GM23338 (cell line): Measurements from ENCODE around the gene CACNB2. TPM values are rescaled to one million over a fixed set of nuclear protein-coding genes. Genes with fewer than 3 reads are reported as not detected.

Source experiments
- ATAC-seq: fragments of 200-7000 bp; cut with Tn5 transposase; 3 replicates; pipeline ENCODE4 v1.9.1; 2020
- DNase-seq: peaks from one replicate; pipeline ENCODE4 v3.0.0-alpha.2; 2015; ENCODE audit warnings: low spot score
- H2AFZ ChIP-seq: fragments of 200-600 bp; sonication (generic); 2 replicates; pipeline ENCODE4 v1.8.0; 2016; ENCODE audit warnings: antibody characterized with exemption, mild to moderate bottlenecking, moderate library complexity
- H3F3A ChIP-seq: fragments of 200-600 bp; sonication (generic); replicated peaks from 2 replicates; pipeline ENCODE4 v1.8.0; 2017; ENCODE audit warnings: antibody characterized with exemption, mixed run types, low read depth
- H3K27ac ChIP-seq: fragments of 200-600 bp; sonication (generic); 2 replicates; pipeline ENCODE4 v1.6.1; 2016; ENCODE audit warnings: low read depth
- H3K27me3 ChIP-seq: fragments of 200-600 bp; sonication (generic); 2 replicates; pipeline ENCODE4 v1.8.0; 2016; ENCODE audit warnings: mild to moderate bottlenecking, mixed run types, moderate library complexity; ENCODE audit not compliant: insufficient read depth
- H3K36me3 ChIP-seq: fragments of 200-600 bp; sonication (generic); 2 replicates; pipeline ENCODE4 v1.8.0; 2016; ENCODE audit warnings: mild to moderate bottlenecking; ENCODE audit not compliant: insufficient read depth
- H3K4me1 ChIP-seq: fragments of 200-600 bp; sonication (generic); 2 replicates; pipeline ENCODE4 v1.8.0; 2016; ENCODE audit warnings: mild to moderate bottlenecking, moderate library complexity; ENCODE audit not compliant: insufficient read depth
- H3K4me2 ChIP-seq: fragments of 200-600 bp; sonication (generic); 2 replicates; pipeline ENCODE4 v1.7.1; 2017; ENCODE audit warnings: mixed run types
- H3K4me3 ChIP-seq: fragments of 200-600 bp; sonication (generic); 2 replicates; pipeline ENCODE4 v1.6.1; 2016; ENCODE audit warnings: mixed run types
- H3K79me2 ChIP-seq: fragments of 200-600 bp; sonication (generic); replicated peaks from 2 replicates; pipeline ENCODE4 v1.8.0; 2017; ENCODE audit warnings: mild to moderate bottlenecking; ENCODE audit not compliant: insufficient read depth
- H3K9me2 ChIP-seq: fragments of 200-600 bp; sonication (generic); 2 replicates; pipeline ENCODE4 v1.8.0; 2017; ENCODE audit not compliant: insufficient read depth
- H4K20me1 ChIP-seq: fragments of 200-600 bp; sonication (generic); replicated peaks from 2 replicates; pipeline ENCODE4 v1.8.0; 2017; ENCODE audit warnings: mild to moderate bottlenecking; ENCODE audit not compliant: insufficient read depth
- H3K27ac Mint-ChIP-seq: 2 replicates; pipeline ENCODE4 v1.8.0; 2020; ENCODE audit warnings: inconsistent platforms, mild to moderate bottlenecking, moderate library complexity, mixed read lengths
- H3K27me3 Mint-ChIP-seq: 3 replicates; pipeline ENCODE4 v1.8.0; 2022; ENCODE audit warnings: low read depth, mild to moderate bottlenecking, moderate library complexity, mixed read lengths, inconsistent platforms; ENCODE audit not compliant: insufficient read depth, poor library complexity
- H3K36me3 Mint-ChIP-seq: 3 replicates; pipeline ENCODE4 v1.8.0; 2021; ENCODE audit warnings: low read depth, mild to moderate bottlenecking, inconsistent platforms, moderate library complexity, mixed read lengths
- H3K4me1 Mint-ChIP-seq: 3 replicates; pipeline ENCODE4 v1.8.0; 2020; ENCODE audit warnings: mild to moderate bottlenecking, inconsistent platforms, mixed read lengths
- H3K4me3 Mint-ChIP-seq: 3 replicates; pipeline ENCODE4 v1.8.0; 2021; ENCODE audit warnings: moderate library complexity, mild to moderate bottlenecking, inconsistent platforms, mixed read lengths
- H3K9me3 Mint-ChIP-seq: 3 replicates; pipeline ENCODE4 v1.8.0; 2020; ENCODE audit warnings: moderate library complexity, mild to moderate bottlenecking, inconsistent platforms, mixed read lengths
- CREB1 ChIP-seq: fragments of 250-450 bp; sonication (Bioruptor Pico); IDR thresholded peaks from 2 replicates; pipeline ENCODE4 v1.5.0; 2020; ENCODE audit warnings: low read depth, mild to moderate bottlenecking, moderate library complexity
- EZH2phosphoT487 ChIP-seq: fragments of 200-600 bp; sonication (generic); IDR thresholded peaks from one replicate; pipeline ENCODE4 v1.8.1; 2018; ENCODE audit warnings: antibody characterized with exemption; ENCODE audit not compliant: unreplicated experiment
- NANOG ChIP-seq: IDR thresholded peaks from 2 replicates; pipeline ENCODE4 v1.6.1; 2016; ENCODE audit warnings: antibody characterized with exemption, borderline replicate concordance
- POLR2AphosphoS5 ChIP-seq: IDR thresholded peaks from 2 replicates; pipeline ENCODE4 v1.6.1; 2016; ENCODE audit warnings: antibody characterized with exemption, low read depth
- STAT1 ChIP-seq: IDR thresholded peaks from one replicate; pipeline ENCODE4 v1.6.1; 2016; ENCODE audit warnings: antibody characterized with exemption; ENCODE audit not compliant: unreplicated experiment
- ZNF114 ChIP-seq: fragments of 250-450 bp; sonication (Bioruptor Pico); IDR thresholded peaks from 2 replicates; pipeline ENCODE4 v1.5.0; 2020; ENCODE audit warnings: mild to moderate bottlenecking, moderate library complexity
- ZNF331 ChIP-seq: fragments of 250-450 bp; sonication (Bioruptor Pico); IDR thresholded peaks from 2 replicates; pipeline ENCODE4 v1.5.0; 2020; ENCODE audit warnings: low read depth, mild to moderate bottlenecking, moderate library complexity
- polyA plus RNA-seq: library from polyadenylated mRNA; unstranded; fragments of >200 nt; fragmentation: Nextera tagmentation; extraction: Ambion mirVana; gene quantifications from 2 replicates; pipeline ENCODE4 v1.2.1, GENCODE V29; 2016
- total RNA-seq: library from RNA; depleted of rRNA; stranded (reverse); fragments of >200 nt; shearing (Covaris generic); gene quantifications from 2 replicates; pipeline ENCODE4 v1.2.3, GENCODE V29; 2014
- TF ChIP-seq, protein P1 (sequence below), 2 experiments: fragments of 200-600 bp in 1 of 2; sonication (generic) in 1 of 2; conservative IDR thresholded peaks; 2 replicates each; pipeline versions ENCODE4 v1.5.1 to v1.6.1; 2016 to 2017; ENCODE audit warnings: antibody characterized with exemption in 2 of 2, low read depth in 2 of 2, mild to moderate bottlenecking in 2 of 2, moderate library complexity in 1 of 2
- TF ChIP-seq, protein P2 (sequence below): fragments of 250-450 bp; sonication (Bioruptor Pico); IDR thresholded peaks from 2 replicates; pipeline ENCODE4 v1.5.0; 2020; ENCODE audit warnings: mild to moderate bottlenecking, moderate library complexity

The CACNB2 gene
- total and polyA plus RNA-seq, 2 experiments from 2014 or later = 5.0 to 5.9 TPM

DNA sequence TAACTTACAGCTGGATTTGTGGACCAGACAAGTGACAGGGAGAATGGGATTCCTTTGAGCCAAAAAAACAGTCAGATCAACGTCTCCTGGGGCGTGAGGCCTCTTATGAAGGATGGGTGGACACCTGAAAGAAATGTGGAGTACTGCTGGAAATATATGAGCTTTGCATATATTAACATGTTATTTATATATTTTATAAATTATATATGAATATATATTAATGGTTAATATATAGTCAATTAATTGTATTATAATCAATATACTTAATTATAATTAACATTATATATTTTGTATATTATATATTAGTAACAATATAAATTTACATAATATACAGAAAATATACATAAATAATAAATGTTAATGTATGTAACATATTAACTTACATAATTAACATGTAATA is 57.5 kb downstream of the CACNB2 start (continued):
- TF ChIP-seq, protein P1, sequence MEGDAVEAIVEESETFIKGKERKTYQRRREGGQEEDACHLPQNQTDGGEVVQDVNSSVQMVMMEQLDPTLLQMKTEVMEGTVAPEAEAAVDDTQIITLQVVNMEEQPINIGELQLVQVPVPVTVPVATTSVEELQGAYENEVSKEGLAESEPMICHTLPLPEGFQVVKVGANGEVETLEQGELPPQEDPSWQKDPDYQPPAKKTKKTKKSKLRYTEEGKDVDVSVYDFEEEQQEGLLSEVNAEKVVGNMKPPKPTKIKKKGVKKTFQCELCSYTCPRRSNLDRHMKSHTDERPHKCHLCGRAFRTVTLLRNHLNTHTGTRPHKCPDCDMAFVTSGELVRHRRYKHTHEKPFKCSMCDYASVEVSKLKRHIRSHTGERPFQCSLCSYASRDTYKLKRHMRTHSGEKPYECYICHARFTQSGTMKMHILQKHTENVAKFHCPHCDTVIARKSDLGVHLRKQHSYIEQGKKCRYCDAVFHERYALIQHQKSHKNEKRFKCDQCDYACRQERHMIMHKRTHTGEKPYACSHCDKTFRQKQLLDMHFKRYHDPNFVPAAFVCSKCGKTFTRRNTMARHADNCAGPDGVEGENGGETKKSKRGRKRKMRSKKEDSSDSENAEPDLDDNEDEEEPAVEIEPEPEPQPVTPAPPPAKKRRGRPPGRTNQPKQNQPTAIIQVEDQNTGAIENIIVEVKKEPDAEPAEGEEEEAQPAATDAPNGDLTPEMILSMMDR (conservative IDR thresholded peaks at IDR 0.05; ENCODE audit: low read depth in 2 of 2) = no peak
- TF ChIP-seq CREB1 (no peak), ZNF114 (CRISPR knock-in tag) (no peak), ZNF331 (no peak), POLR2AphosphoS5 (no peak)
- TF ChIP-seq, protein P2, sequence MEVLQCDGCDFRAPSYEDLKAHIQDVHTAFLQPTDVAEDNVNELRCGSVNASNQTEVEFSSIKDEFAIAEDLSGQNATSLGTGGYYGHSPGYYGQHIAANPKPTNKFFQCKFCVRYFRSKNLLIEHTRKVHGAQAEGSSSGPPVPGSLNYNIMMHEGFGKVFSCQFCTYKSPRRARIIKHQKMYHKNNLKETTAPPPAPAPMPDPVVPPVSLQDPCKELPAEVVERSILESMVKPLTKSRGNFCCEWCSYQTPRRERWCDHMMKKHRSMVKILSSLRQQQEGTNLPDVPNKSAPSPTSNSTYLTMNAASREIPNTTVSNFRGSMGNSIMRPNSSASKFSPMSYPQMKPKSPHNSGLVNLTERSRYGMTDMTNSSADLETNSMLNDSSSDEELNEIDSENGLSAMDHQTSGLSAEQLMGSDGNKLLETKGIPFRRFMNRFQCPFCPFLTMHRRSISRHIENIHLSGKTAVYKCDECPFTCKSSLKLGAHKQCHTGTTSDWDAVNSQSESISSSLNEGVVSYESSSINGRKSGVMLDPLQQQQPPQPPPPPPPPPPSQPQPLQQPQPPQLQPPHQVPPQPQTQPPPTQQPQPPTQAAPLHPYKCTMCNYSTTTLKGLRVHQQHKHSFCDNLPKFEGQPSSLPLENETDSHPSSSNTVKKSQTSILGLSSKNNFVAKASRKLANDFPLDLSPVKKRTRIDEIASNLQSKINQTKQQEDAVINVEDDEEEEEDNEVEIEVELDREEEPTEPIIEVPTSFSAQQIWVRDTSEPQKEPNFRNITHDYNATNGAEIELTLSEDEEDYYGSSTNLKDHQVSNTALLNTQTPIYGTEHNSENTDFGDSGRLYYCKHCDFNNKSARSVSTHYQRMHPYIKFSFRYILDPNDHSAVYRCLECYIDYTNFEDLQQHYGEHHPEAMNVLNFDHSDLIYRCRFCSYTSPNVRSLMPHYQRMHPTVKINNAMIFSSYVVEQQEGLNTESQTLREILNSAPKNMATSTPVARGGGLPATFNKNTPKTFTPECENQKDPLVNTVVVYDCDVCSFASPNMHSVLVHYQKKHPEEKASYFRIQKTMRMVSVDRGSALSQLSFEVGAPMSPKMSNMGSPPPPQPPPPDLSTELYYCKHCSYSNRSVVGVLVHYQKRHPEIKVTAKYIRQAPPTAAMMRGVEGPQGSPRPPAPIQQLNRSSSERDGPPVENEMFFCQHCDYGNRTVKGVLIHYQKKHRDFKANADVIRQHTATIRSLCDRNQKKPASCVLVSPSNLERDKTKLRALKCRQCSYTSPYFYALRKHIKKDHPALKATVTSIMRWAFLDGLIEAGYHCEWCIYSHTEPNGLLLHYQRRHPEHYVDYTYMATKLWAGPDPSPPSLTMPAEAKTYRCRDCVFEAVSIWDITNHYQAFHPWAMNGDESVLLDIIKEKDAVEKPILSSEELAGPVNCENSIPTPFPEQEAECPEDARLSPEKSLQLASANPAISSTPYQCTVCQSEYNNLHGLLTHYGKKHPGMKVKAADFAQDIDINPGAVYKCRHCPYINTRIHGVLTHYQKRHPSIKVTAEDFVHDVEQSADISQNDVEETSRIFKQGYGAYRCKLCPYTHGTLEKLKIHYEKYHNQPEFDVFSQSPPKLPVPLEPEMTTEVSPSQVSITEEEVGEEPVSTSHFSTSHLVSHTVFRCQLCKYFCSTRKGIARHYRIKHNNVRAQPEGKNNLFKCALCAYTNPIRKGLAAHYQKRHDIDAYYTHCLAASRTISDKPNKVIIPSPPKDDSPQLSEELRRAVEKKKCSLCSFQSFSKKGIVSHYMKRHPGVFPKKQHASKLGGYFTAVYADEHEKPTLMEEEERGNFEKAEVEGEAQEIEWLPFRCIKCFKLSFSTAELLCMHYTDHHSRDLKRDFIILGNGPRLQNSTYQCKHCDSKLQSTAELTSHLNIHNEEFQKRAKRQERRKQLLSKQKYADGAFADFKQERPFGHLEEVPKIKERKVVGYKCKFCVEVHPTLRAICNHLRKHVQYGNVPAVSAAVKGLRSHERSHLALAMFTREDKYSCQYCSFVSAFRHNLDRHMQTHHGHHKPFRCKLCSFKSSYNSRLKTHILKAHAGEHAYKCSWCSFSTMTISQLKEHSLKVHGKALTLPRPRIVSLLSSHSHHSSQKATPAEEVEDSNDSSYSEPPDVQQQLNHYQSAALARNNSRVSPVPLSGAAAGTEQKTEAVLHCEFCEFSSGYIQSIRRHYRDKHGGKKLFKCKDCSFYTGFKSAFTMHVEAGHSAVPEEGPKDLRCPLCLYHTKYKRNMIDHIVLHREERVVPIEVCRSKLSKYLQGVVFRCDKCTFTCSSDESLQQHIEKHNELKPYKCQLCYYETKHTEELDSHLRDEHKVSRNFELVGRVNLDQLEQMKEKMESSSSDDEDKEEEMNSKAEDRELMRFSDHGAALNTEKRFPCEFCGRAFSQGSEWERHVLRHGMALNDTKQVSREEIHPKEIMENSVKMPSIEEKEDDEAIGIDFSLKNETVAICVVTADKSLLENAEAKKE = no peak

DNA sequence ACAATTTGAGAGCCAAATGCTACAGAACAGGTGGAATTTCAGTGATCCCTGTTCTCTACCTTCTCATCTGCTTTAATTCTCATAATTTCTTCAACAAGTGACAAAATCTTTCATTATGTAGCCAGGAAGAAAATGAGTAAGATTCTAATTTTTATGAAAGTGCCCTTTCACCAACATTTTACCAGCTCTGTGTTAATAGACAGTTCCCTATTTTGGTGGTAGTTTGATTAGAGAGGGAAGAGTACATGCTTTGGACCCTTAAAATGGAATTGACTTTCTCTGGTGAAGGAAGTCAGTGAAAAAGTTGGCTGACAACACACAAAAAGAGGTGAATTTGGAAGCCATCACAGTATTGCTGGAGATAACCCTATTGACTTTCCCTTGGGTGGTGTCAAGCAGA is 61.7 kb downstream of the CACNB2 start:
- Mint-ChIP-seq H3K4me1 (peaks cover 11% of the 10 kb centered on the region), H3K36me3 (no peaks in the 10 kb centered on the region), H3K4me3 (no peak overlapping the region), H3K9me3 (no peaks in the 10 kb centered on the region), H3K27me3 (peaks cover 2% of the 10 kb centered on the region), H3K27ac (no peak overlapping the region)
- no peaks in the 10 kb centered on the region for H3K36me3 ChIP-seq
- H3K9me2 ChIP-seq = no peaks in the 10 kb centered on the region
- peaks cover 8% of the 10 kb centered on the region for H3K4me1 ChIP-seq
- no peaks in the 10 kb centered on the region for H3K79me2 ChIP-seq
- H2AFZ ChIP-seq = no peak overlapping the region
- H3K4me3 ChIP-seq = no peak overlapping the region
- H3K27me3 ChIP-seq = no peaks in the 10 kb centered on the region
- ATAC-seq (no peak), DNase-seq (no peak)
- H3F3A ChIP-seq = no peaks in the 10 kb centered on the region
- no peak overlapping the region for H3K4me2 ChIP-seq
- no peaks in the 10 kb centered on the region for H4K20me1 ChIP-seq
- no peak overlapping the region for H3K27ac ChIP-seq
- TF ChIP-seq EZH2phosphoT487 = no peak
- no peak for TF ChIP-seq STAT1
- TF ChIP-seq NANOG = no peak
- TF ChIP-seq POLR2AphosphoS5 = no peak
